Ishikawa (cell line): ENCODE results near the gene CCL27.

Experiments
- CEBPB ChIP-seq: IDR thresholded peaks from 2 replicates; pipeline ENCODE4 v1.6.1; 2012
- CREB1 ChIP-seq: IDR thresholded peaks from 2 replicates; pipeline ENCODE4 v1.6.1; 2012; ENCODE audit warnings: low read depth
- EGR1 ChIP-seq: IDR thresholded peaks from 2 replicates; pipeline ENCODE4 v1.6.1; 2012
- EP300 ChIP-seq: IDR thresholded peaks from 2 replicates; pipeline ENCODE4 v1.6.1; 2012; ENCODE audit warnings: borderline replicate concordance
- FOXM1 ChIP-seq: IDR thresholded peaks from 2 replicates; pipeline ENCODE4 v1.6.1; 2012; ENCODE audit warnings: low read depth, borderline replicate concordance
- NFIC ChIP-seq: IDR thresholded peaks from 2 replicates; pipeline ENCODE4 v1.6.1; 2012
- RAD21 ChIP-seq: IDR thresholded peaks from 2 replicates; pipeline ENCODE4 v1.6.1; 2012; ENCODE audit warnings: low read depth
- TAF1 ChIP-seq: IDR thresholded peaks from 2 replicates; pipeline ENCODE4 v1.6.1; 2012; ENCODE audit warnings: low read depth, mild to moderate bottlenecking
- TCF12 ChIP-seq: IDR thresholded peaks from 2 replicates; pipeline ENCODE4 v1.6.1; 2012; ENCODE audit warnings: low read depth
- TEAD4 ChIP-seq: IDR thresholded peaks from 2 replicates; pipeline ENCODE4 v1.6.1; 2012
- YY1 ChIP-seq: IDR thresholded peaks from 2 replicates; pipeline ENCODE4 v1.6.1; 2012; ENCODE audit warnings: low read depth
- ZBTB7A ChIP-seq: IDR thresholded peaks from 2 replicates; pipeline ENCODE4 v1.6.1; 2012; ENCODE audit warnings: low read depth
- TF ChIP-seq, protein P1 (sequence below): IDR thresholded peaks from 2 replicates; pipeline ENCODE4 v1.6.1; 2012
- TF ChIP-seq, protein P2 (sequence below): IDR thresholded peaks from 2 replicates; pipeline ENCODE4 v1.6.1; 2012
- TF ChIP-seq, protein P3 (sequence below): IDR thresholded peaks from 2 replicates; pipeline ENCODE4 v1.6.1; 2012; ENCODE audit warnings: low read depth, mild to moderate bottlenecking

The CCL27 gene

DNA sequence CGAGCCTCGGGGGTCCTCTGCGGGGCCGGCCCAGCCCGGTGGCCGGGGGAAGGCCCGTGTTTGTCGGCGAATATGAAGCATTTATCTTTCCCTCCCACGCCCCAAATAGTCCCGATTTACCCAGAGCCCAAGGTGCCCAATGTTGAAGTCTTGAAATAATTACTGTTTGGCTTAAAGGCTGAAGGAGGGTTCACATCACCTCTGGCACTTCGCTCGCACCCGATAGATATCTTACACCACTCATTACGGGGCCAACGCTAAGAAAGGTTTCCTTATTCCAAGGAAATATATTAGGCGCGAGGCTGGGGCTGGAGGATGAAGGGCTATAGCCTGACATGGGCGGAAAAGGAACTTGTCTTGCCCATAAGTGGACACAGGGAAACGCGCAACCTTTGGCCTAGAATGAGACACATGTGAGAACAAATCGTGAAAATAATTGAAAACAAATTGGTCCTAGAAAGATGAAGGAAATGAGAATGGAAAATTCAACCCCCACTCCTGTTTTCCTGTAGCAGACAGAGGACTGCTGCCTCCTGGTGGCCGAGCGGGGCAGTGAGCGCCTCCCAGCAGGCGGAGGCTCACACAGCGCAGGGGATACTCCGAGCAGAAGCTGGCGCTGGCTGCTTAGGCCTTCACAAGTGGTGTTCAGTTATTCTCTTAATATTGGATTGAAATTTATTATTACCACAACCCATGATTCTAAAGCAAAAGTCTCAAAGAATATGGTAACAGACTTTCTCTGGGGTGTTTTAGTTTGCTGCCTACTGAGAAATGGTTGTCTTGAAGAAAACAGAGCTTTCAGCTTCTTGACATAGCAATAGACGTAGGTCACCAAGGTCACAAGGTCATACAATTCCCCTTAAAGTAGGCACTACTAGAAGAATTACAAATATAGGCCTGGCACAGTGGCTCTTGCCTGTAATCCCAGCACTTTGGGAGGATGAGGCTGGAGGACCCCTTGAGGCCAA is 39.6 kb upstream of the CCL27 start:
- TF ChIP-seq ZBTB7A (peak; percentile 23; the same call in 1 of the 2 replicates), TEAD4 (no peak), RAD21 (peak; percentile 76), TCF12 (no peak)
- TF ChIP-seq, protein P1, sequence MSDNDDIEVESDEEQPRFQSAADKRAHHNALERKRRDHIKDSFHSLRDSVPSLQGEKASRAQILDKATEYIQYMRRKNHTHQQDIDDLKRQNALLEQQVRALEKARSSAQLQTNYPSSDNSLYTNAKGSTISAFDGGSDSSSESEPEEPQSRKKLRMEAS = peak; percentile 18; the same call in 1 of the 2 replicates

DNA sequence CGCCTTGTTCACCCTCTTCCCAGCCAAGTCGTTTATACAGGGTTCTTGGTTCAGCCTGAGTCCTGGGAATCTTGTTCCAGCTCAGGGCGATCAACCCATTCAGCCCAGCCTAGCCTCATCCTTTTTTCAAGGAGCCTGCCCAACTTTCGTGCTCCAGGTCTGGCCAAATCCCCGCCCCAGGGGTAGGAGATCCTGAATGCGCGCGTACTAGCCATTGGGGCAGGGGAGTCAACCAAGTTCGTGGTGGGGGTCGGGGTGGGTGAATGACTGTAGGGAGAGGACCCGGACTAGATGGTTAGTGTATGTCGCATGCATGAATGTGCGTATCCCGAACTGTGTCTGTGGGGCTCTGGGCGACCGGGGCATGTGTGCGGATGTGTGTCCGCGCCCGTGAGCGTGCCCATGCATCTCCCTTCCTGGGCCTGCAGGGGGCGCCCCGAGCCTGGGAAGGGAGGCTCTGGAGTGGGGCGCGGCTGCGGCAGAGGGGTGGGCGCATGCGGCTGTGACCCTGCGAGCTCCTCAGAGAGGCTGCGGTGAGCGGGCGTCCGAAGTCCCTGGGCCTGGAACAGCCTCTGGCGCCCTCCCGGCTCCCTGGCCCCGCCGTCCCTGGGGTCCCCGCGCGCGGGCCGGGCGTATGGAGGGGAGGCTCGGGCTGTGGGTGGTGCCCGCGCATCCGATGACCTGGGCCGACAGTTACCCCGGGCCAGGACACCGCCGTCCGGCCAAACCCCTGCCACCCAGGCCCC is 38.7 kb upstream of the CCL27 start:
- TF ChIP-seq, protein P1 = 0 out of 2 replicates have a peak, but pooled peaks have one; percentile 34
- TF ChIP-seq RAD21 (peak; percentile 67), CEBPB (no peak), CREB1 (no peak), NFIC (no peak), ZBTB7A (peak; percentile 84; the same call in 1 of the 2 replicates)

DNA sequence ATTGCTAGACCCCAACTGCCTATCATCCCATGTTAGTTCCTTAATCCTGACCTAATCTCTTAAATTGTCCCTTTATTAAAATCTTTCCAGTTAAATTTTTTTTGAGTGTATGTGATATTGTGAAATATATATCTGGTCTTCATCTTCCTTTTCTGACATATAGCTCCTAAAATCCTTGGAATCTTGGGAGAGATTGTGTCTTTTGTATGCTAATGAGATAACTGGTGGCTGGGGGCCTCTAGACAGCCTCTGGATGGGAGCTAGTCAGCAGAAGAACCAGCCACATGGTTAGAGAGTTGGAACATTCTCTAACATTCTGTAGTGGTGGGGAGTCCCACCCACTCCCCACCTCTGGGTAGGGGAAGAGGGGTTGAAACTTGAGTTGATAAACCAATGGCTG is 32.4 kb upstream of the CCL27 start:
- TF ChIP-seq, protein P2, sequence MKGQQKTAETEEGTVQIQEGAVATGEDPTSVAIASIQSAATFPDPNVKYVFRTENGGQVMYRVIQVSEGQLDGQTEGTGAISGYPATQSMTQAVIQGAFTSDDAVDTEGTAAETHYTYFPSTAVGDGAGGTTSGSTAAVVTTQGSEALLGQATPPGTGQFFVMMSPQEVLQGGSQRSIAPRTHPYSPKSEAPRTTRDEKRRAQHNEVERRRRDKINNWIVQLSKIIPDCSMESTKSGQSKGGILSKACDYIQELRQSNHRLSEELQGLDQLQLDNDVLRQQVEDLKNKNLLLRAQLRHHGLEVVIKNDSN = no peak
- TF ChIP-seq, protein P3, sequence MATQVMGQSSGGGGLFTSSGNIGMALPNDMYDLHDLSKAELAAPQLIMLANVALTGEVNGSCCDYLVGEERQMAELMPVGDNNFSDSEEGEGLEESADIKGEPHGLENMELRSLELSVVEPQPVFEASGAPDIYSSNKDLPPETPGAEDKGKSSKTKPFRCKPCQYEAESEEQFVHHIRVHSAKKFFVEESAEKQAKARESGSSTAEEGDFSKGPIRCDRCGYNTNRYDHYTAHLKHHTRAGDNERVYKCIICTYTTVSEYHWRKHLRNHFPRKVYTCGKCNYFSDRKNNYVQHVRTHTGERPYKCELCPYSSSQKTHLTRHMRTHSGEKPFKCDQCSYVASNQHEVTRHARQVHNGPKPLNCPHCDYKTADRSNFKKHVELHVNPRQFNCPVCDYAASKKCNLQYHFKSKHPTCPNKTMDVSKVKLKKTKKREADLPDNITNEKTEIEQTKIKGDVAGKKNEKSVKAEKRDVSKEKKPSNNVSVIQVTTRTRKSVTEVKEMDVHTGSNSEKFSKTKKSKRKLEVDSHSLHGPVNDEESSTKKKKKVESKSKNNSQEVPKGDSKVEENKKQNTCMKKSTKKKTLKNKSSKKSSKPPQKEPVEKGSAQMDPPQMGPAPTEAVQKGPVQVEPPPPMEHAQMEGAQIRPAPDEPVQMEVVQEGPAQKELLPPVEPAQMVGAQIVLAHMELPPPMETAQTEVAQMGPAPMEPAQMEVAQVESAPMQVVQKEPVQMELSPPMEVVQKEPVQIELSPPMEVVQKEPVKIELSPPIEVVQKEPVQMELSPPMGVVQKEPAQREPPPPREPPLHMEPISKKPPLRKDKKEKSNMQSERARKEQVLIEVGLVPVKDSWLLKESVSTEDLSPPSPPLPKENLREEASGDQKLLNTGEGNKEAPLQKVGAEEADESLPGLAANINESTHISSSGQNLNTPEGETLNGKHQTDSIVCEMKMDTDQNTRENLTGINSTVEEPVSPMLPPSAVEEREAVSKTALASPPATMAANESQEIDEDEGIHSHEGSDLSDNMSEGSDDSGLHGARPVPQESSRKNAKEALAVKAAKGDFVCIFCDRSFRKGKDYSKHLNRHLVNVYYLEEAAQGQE = no peak
- TF ChIP-seq FOXM1 (no peak), CEBPB (no peak), EGR1 (no peak), EP300 (no peak), CREB1 (no peak), TEAD4 (no peak), TAF1 (no peak), NFIC (no peak), ZBTB7A (no peak), YY1 (no peak), TCF12 (no peak), RAD21 (no peak)
- TF ChIP-seq, protein P1 = no peak

DNA sequence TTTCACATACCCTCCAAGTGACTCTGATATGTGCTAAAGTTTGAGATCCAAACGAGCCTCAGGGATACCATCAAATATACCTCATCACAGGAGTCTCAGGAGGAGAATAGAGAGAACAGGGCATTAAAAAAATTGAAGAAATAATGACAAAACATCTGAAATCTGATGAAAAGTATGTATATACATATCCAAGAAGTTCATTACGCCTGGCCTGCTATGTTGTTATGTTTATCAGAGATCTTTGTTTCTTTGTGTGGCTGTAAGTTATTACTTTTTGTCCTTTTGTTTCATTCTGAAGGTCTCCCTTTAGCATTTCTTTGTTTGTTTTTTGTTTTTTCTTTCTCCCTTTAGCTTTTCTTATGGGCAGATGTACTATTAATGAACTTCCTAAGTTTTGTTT is 31.1 kb upstream of the CCL27 start:
- TF ChIP-seq TEAD4 (no peak), TCF12 (no peak), EP300 (no peak), YY1 (no peak), FOXM1 (no peak), ZBTB7A (no peak), CREB1 (no peak)
- TF ChIP-seq, protein P3 = no peak

DNA sequence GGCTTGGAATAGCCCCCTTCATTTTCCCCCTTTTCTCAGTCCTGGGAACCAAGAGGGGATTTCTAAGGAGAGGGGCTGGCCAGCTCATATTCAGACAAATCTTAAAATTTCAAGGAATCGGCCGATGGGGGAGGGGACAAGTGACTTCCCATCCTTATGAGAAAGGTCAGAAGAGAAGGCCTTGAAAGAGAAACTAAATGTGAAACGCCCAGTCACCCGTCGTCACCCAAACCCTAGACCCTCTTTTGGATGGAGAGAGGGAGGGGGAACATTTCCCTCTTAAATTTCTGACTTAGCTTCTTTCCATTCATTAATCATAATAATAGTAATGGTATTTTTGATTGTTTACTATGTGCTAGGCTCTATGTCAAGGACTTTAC is 29.5 kb upstream of the CCL27 start:
- TF ChIP-seq ZBTB7A = no peak
- no peak for TF ChIP-seq CEBPB
- TF ChIP-seq, protein P2 = no peak
- TF ChIP-seq, protein P1 = no peak
- no peak for TF ChIP-seq CREB1
